Bronchial epithelial cell (primary cell): ENCODE measurements around the gene ZNF81. TPM values are rescaled to one million over a fixed set of nuclear protein-coding genes. Genes with fewer than 3 reads are reported as not detected.
A peak's percentile ranks its signal among the peaks of the same experiment; 100 is the strongest.

Experiments
- DNase-seq: peaks from one replicate; pipeline ENCODE4 v3.0.0-alpha.2; 2010; ENCODE audit warnings: low read depth
- FAIRE-seq: peaks from 2 replicates; lab custom pipeline; 2011; peaks lifted over from hg19 to GRCh38; lab: Jason Lieb, UNC
- H3K27me3 ChIP-seq: 2 replicates; pipeline ENCODE4 v1.5.1; 2011; ENCODE audit warnings: low read length; ENCODE audit not compliant: control insufficient read depth, insufficient read depth
- H3K36me3 ChIP-seq: 2 replicates; pipeline ENCODE4 v1.5.1; 2011; ENCODE audit warnings: low read length; ENCODE audit not compliant: control insufficient read depth, insufficient read depth
- H3K4me3 ChIP-seq: 2 replicates; pipeline ENCODE4 v1.5.1; 2011; ENCODE audit warnings: mild to moderate bottlenecking, low read depth, low read length, control low read depth
- total RNA-seq: library from RNA; depleted of rRNA; stranded (reverse); fragments of >200 nt; gene quantifications from 2 replicates; pipeline ENCODE4 v1.2.1, GENCODE V29; 2014
- TF ChIP-seq, protein P1 (sequence below): IDR thresholded peaks from 2 replicates; pipeline ENCODE4 v1.5.1; 2011; ENCODE audit warnings: mild to moderate bottlenecking, moderate library complexity, low read length, control low read depth, inconsistent platforms; ENCODE audit not compliant: insufficient read depth, severe bottlenecking

The ZNF81 gene
- total RNA-seq, 1 donor from 2014 or later: 2.4 TPM

DNA sequence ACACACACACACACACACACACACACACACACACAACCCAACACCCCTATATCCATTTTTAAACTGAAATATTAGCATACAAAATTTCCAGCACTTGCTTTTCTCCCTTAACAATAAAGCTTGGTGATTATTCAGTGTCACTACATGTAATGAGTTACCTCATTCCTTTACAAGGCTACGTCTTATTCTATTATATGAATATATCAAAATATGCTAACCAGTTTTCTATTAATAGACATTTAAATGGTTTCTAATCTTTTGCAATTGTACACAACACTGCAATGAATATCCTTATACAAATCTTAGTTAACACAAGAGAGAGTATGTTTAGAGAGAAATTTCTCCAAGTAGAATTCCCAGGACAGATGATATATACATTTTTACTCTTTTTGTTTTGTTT lies 14.2 kb downstream of the ZNF81 start:
- TF ChIP-seq, protein P1, sequence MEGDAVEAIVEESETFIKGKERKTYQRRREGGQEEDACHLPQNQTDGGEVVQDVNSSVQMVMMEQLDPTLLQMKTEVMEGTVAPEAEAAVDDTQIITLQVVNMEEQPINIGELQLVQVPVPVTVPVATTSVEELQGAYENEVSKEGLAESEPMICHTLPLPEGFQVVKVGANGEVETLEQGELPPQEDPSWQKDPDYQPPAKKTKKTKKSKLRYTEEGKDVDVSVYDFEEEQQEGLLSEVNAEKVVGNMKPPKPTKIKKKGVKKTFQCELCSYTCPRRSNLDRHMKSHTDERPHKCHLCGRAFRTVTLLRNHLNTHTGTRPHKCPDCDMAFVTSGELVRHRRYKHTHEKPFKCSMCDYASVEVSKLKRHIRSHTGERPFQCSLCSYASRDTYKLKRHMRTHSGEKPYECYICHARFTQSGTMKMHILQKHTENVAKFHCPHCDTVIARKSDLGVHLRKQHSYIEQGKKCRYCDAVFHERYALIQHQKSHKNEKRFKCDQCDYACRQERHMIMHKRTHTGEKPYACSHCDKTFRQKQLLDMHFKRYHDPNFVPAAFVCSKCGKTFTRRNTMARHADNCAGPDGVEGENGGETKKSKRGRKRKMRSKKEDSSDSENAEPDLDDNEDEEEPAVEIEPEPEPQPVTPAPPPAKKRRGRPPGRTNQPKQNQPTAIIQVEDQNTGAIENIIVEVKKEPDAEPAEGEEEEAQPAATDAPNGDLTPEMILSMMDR: no peak
- DNase-seq: no peak
- no peak for FAIRE-seq
- Histone ChIP-seq H3K27me3 (no peaks in the 10 kb centered on the region), H3K4me3 (no peak overlapping the region), H3K36me3 (peaks cover 3% of the 10 kb centered on the region)

DNA sequence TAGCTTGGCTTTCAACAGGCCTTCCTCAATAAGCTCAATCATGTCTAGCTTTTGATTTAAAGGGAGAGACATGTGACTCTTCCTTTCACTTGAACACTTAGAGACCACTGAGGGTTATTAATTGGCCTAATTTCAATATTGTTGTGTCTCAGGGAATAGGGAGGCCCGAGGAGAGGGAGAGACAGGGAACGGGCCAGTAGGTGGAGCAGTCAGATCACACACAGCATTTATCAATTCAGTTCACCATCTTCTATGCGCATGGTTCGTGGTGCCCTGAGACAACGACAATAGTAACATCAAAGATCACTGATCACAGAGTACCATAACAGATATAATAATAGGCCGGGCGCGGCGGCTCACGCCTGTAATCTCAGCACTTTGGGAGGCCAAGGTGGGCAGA lies 17.8 kb downstream of the ZNF81 start:
- DNase-seq (no peak), FAIRE-seq (no peak)

GRCh38 chrX:47859686-47860085 lies 23.0 kb downstream of the ZNF81 start:
- DNase-seq: no peak
- TF ChIP-seq, protein P1: no peak

More for the DNA sequence above, 17.8 kb downstream of the ZNF81 start:
- Histone ChIP-seq H3K36me3 (no peaks in the 10 kb centered on the region), H3K4me3 (no peak overlapping the region), H3K27me3 (no peaks in the 10 kb centered on the region)
- TF ChIP-seq, protein P1: peak; percentile 54

GRCh38 chrX:47862680-47863079 lies 26.0 kb downstream of the ZNF81 start:
- TF ChIP-seq, protein P1: no peak
- no peak overlapping the region for H3K4me3 ChIP-seq
- H3K36me3 ChIP-seq: no peaks in the 10 kb centered on the region
- H3K27me3 ChIP-seq: no peaks in the 10 kb centered on the region
- FAIRE-seq (no peak), DNase-seq (no peak)

More at GRCh38 chrX:47859686-47860085, 23.0 kb downstream of the ZNF81 start:
- no peaks in the 10 kb centered on the region for H3K27me3 ChIP-seq
- no peak overlapping the region for H3K4me3 ChIP-seq
- no peak for FAIRE-seq
- H3K36me3 ChIP-seq: no peaks in the 10 kb centered on the region

- TF ChIP-seq, protein P1: no peak
- Histone ChIP-seq H3K4me3 (no peak overlapping the region), H3K27me3 (no peaks in the 10 kb centered on the region), H3K36me3 (no peaks in the 10 kb centered on the region)
- peak; percentile 7 for FAIRE-seq
- DNase-seq: peak; percentile 42
Measured at GRCh38 chrX:47863187-47863586, 26.5 kb downstream of the ZNF81 start.

DNA sequence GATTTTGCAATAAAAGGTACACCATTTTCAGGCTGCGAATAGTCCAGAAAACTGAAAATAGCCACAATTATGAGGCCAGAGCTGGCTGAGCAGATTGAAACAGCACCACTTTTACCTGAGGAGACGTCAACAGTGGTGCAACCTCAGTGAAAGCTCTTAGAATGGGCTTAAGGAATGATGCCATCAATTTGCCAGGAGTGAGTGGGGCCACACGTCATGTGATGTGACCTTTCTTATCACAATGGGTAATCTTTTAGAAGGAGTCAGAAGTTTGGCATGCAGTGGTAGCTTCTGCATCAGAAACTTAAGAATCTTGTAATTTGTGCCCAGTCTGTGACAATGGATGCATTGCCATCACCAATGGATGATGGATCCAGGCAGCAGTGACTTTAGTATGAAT lies 27.6 kb downstream of the ZNF81 start:
- no peaks in the 10 kb centered on the region for H3K27me3 ChIP-seq
- H3K4me3 ChIP-seq: no peak overlapping the region
- H3K36me3 ChIP-seq: no peaks in the 10 kb centered on the region
- TF ChIP-seq, protein P1: no peak
- FAIRE-seq (peak; percentile 83), DNase-seq (no peak)
